Stomach (tissue), 9 donors: ENCODE data around the gene ESR1. TPM values are rescaled to one million over a fixed set of nuclear protein-coding genes. Genes with fewer than 3 reads are reported as not detected.
A peak's percentile ranks its signal among the peaks of the same experiment; 100 is the strongest.

Experiments used
- DNase-seq, 2 donors: peaks; one replicate each; pipeline versions ENCODE4 v3.0.0 to v3.0.0-alpha.2; 2013 to 2019
- H3K27ac ChIP-seq, 5 donors: fragments of 200-600 bp in 4 of 5; sonication (generic) in 4 of 5; one replicate each; pipeline ENCODE4 v1.5.1; 2013 to 2019; ENCODE audit warnings: mild to moderate bottlenecking in 1 of 5, moderate library complexity in 1 of 5
- H3K27me3 ChIP-seq, 3 donors: fragments of 200-600 bp; sonication (generic); one replicate each; pipeline ENCODE4 v1.5.1; 2017 to 2019; ENCODE audit warnings: mixed run types in 1 of 3
- H3K36me3 ChIP-seq, 4 donors: fragments of 200-600 bp; sonication (generic); 1 replicate in 3 of 4; 2 replicates in 1 of 4; pipeline ENCODE4 v1.5.1; 2016 to 2019
- H3K4me1 ChIP-seq, 4 donors: fragments of 200-600 bp; sonication (generic); one replicate each; pipeline ENCODE4 v1.5.1; 2016 to 2019
- H3K4me3 ChIP-seq, 4 donors: fragments of 200-600 bp; sonication (generic) in 3 of 4; one replicate each; pipeline ENCODE4 v1.5.1; 2016 to 2019; ENCODE audit warnings: mild to moderate bottlenecking in 1 of 4
- H3K9me3 ChIP-seq, 4 donors: fragments of 200-600 bp; sonication (generic); one replicate each; pipeline ENCODE4 v1.5.1; 2016 to 2019
- CTCF ChIP-seq, 7 experiments: fragments of 450-650 bp in 4 of 7; fragments of 200-600 bp in 3 of 7; sonication (generic) in 3 of 7; IDR thresholded peaks; one replicate each; pipeline ENCODE4 v1.5.1; 2016 to 2019; ENCODE audit warnings: antibody characterized with exemption in 7 of 7, control low read depth in 2 of 7, mild to moderate bottlenecking in 1 of 7
- EP300 ChIP-seq: sonication (generic); formaldehyde crosslinking; IDR thresholded peaks from one replicate; pipeline ENCODE4 v1.6.1; 2017; ENCODE audit warnings: antibody characterized with exemption
- POLR2A ChIP-seq, 4 donors: fragments of 450-650 bp; IDR thresholded peaks; one replicate each; pipeline ENCODE4 v1.6.1; 2016; ENCODE audit warnings: antibody characterized with exemption in 4 of 4, control low read depth in 2 of 4, mild to moderate bottlenecking in 1 of 4, moderate library complexity in 1 of 4
- POLR2AphosphoS5 ChIP-seq, 3 donors: sonication (generic); formaldehyde crosslinking; IDR thresholded peaks; one replicate each; pipeline ENCODE4 v1.6.1; 2016; ENCODE audit warnings: antibody characterized with exemption in 3 of 3
- WGBS, 5 donors: extraction: QIAGEN DNeasy Blood & Tissue Kit in 3 of 5; methylation state at CpG; one replicate each; pipeline versions ENCODE4 v1.1.5 to v1.1.7; 2013 to 2018; 5-methylcytosine and 5-hydroxymethylcytosine counted together
- intact Hi-C: fragments of 100-400 bp; cut with DNase I; formaldehyde crosslinking; loops from one replicate; pipeline ENCODE4 v1.15.1; 2023; ENCODE audit warnings: low total_unique reads
- polyA plus RNA-seq, 3 donors: library from polyadenylated mRNA; stranded (reverse); fragments of 200-250 nt; gene quantifications; one replicate each; pipeline ENCODE4 v1.2.3, GENCODE V29; 2013
- total RNA-seq, 5 donors: library from RNA; depleted of rRNA; stranded (reverse); fragments of >200 nt; gene quantifications; one replicate each; pipeline versions ENCODE4 v1.1.0 to v1.2.3, GENCODE V29; 2014 to 2016
- donor health status: healthy with polysubstance abuse.
- donor health status: Bipolar disorder and iron deficiency.
- donor health status: healthy.

Gene ESR1
- total and polyA plus RNA-seq, 8 donors = 0.05 to 2.0 (median 1.8) TPM; not detected in 3

- TF ChIP-seq EP300 (no peak), POLR2A (IDR thresholded peaks at IDR 0.05) (no peak), POLR2AphosphoS5 (IDR thresholded peaks at IDR 0.05) (no peak), CTCF (IDR thresholded peaks at IDR 0.05) (no peak)
- no peaks in the 10 kb centered on the region for H3K9me3 ChIP-seq
- H3K27ac ChIP-seq = no peak overlapping the region
- H3K4me1 ChIP-seq = peaks cover 0 to 7% (median 0%) of the 10 kb centered on the region in 4 donors
- intact Hi-C loops = no loop called here
- H3K27me3 ChIP-seq = no peaks in the 10 kb centered on the region
- whole genome bisulfite sequencing, 5 donors = 69 to 82% (median 77%) methylated on average over 5 of the region's 5 CpGs
- H3K36me3 ChIP-seq = no peaks in the 10 kb centered on the region
- H3K4me3 ChIP-seq = no peak overlapping the region
- DNase-seq = peak in 1 of 2 donors; percentile 34
Measured at GRCh38 chr6:151796842-151797530, 10.5 kb upstream of the ESR1 start.

- Histone ChIP-seq H3K9me3 (no peaks in the 10 kb centered on the region), H3K27me3 (peaks cover 4 to 30% (median 21%) of the 10 kb centered on the region in 3 donors), H3K4me3 (no peak overlapping the region), H3K27ac (no peak overlapping the region), H3K4me1 (peaks cover 11 to 29% (median 22%) of the 10 kb centered on the region in 4 donors), H3K36me3 (no peaks in the 10 kb centered on the region)
- DNase-seq = no peak
- 62 to 74% (median 69%) methylated on average over 9 of the region's 9 CpGs for WGBS, 5 donors
- intact Hi-C loops = no loop called here
- TF ChIP-seq EP300 = no peak
- no peak for TF ChIP-seq POLR2A (IDR thresholded peaks at IDR 0.05)
- TF ChIP-seq CTCF (IDR thresholded peaks at IDR 0.05) = no peak
- TF ChIP-seq POLR2AphosphoS5 (IDR thresholded peaks at IDR 0.05) = no peak
Measured at GRCh38 chr6:151803743-151804142, 3.7 kb upstream of the ESR1 start.

GRCh38 chr6:151804585-151805285, 2.7 kb upstream of the ESR1 start:
- intact Hi-C loops = no loop called here
- DNase-seq = no peak
- H3K9me3 ChIP-seq = no peaks in the 10 kb centered on the region
- WGBS, 5 donors = 80 to 88% (median 82%) methylated on average over 10 to 11 of the region's 11 CpGs
- no peak overlapping the region for H3K4me3 ChIP-seq
- no peak for TF ChIP-seq POLR2AphosphoS5 (IDR thresholded peaks at IDR 0.05)
- TF ChIP-seq CTCF (IDR thresholded peaks at IDR 0.05) = no peak
- no peak for TF ChIP-seq POLR2A (IDR thresholded peaks at IDR 0.05)
- TF ChIP-seq EP300 = no peak
- H3K27ac ChIP-seq = no peak overlapping the region
- H3K27me3 ChIP-seq = peaks cover 4 to 40% (median 31%) of the 10 kb centered on the region in 3 donors
- peaks cover 11 to 33% (median 27%) of the 10 kb centered on the region in 4 donors for H3K4me1 ChIP-seq
- no peaks in the 10 kb centered on the region for H3K36me3 ChIP-seq

- H3K27ac ChIP-seq = no peak overlapping the region
- 34 to 55% (median 44%) methylated on average over 11 of the region's 11 CpGs for WGBS, 5 donors
- H3K36me3 ChIP-seq = no peaks in the 10 kb centered on the region
- intact Hi-C loops = no loop called here
- no peak overlapping the region for H3K4me3 ChIP-seq
- peak in 1 of 2 donors; percentile 2 for DNase-seq
- peaks cover 4 to 42% (median 32%) of the 10 kb centered on the region in 3 donors for H3K27me3 ChIP-seq
- TF ChIP-seq EP300 = no peak
- TF ChIP-seq POLR2A (IDR thresholded peaks at IDR 0.05) = no peak
- no peak for TF ChIP-seq CTCF (IDR thresholded peaks at IDR 0.05)
- TF ChIP-seq POLR2AphosphoS5 (IDR thresholded peaks at IDR 0.05) = no peak
- peaks cover 11 to 33% (median 27%) of the 10 kb centered on the region in 4 donors for H3K4me1 ChIP-seq
- no peaks in the 10 kb centered on the region for H3K9me3 ChIP-seq
Measured at GRCh38 chr6:151805286-151805840, 2.1 kb upstream of the ESR1 start.
